H9 (cell line): ENCODE measurements around the gene DOC2B. TPM values are rescaled to one million over a fixed set of nuclear protein-coding genes. Genes with fewer than 3 reads are reported as not detected.
"Not testable (repeated sequence)": the region's sequence is repeated elsewhere in the genome, so short reads cannot be mapped to it uniquely, and the experiment has no call there.

Experiments
- DNase-seq: peaks from one replicate; pipeline ENCODE4 v3.0.0-alpha.2; 2017
- H2AFZ ChIP-seq: one replicate; pipeline ENCODE4 v1.6.1; 2013; ENCODE audit warnings: mild to moderate bottlenecking, low read length, control low read depth, moderate library complexity
- H2AK5ac ChIP-seq: 2 replicates; pipeline ENCODE4 v1.6.1; 2013; ENCODE audit warnings: low read length, control low read depth, mixed read lengths; ENCODE audit not compliant: insufficient read length
- H2BK120ac ChIP-seq: one replicate; pipeline ENCODE4 v1.6.1; 2013; ENCODE audit warnings: low read depth, mild to moderate bottlenecking, low read length, control low read depth, inconsistent platforms; ENCODE audit not compliant: poor library complexity, severe bottlenecking
- H2BK12ac ChIP-seq: 2 replicates; pipeline ENCODE4 v1.6.1; 2013; ENCODE audit warnings: low read length, control low read depth, mixed read lengths, low read depth; ENCODE audit not compliant: insufficient read length
- H2BK15ac ChIP-seq: 2 replicates; pipeline ENCODE4 v1.6.1; 2013; ENCODE audit warnings: low read depth, low read length, control low read depth
- H2BK20ac ChIP-seq: one replicate; pipeline ENCODE4 v1.6.1; 2013; ENCODE audit warnings: low read depth, mild to moderate bottlenecking, low read length, control low read depth, inconsistent platforms; ENCODE audit not compliant: poor library complexity, severe bottlenecking
- H2BK5ac ChIP-seq: 2 replicates; pipeline ENCODE4 v1.6.1; 2013; ENCODE audit warnings: low read length, control low read depth, mixed read lengths; ENCODE audit not compliant: insufficient read length
- H3K14ac ChIP-seq: 2 replicates; pipeline ENCODE4 v1.6.1; 2013; ENCODE audit warnings: low read length, control low read depth; ENCODE audit not compliant: insufficient read depth
- H3K18ac ChIP-seq: 2 replicates; pipeline ENCODE4 v1.6.1; 2013; ENCODE audit warnings: low read depth, mild to moderate bottlenecking, mixed read lengths, low read length, control low read depth; ENCODE audit not compliant: insufficient read length
- H3K23ac ChIP-seq: 2 replicates; pipeline ENCODE4 v1.6.1; 2013; ENCODE audit warnings: low read length, control low read depth, mixed read lengths, low read depth; ENCODE audit not compliant: insufficient read length
- H3K23me2 ChIP-seq: 2 replicates; pipeline ENCODE4 v1.6.1; 2013; ENCODE audit warnings: low read depth, mild to moderate bottlenecking, mixed read lengths, low read length, control low read depth; ENCODE audit not compliant: insufficient read length, poor library complexity, severe bottlenecking
- H3K27ac ChIP-seq: 2 replicates; pipeline ENCODE4 v1.5.1; 2013; ENCODE audit warnings: low read length, control low read depth, mixed read lengths, low read depth; ENCODE audit not compliant: insufficient read length
- H3K27me3 ChIP-seq: 2 replicates; pipeline ENCODE4 v1.6.1; 2013; ENCODE audit warnings: low read length, control low read depth, inconsistent platforms; ENCODE audit not compliant: insufficient read depth
- H3K4ac ChIP-seq: 2 replicates; pipeline ENCODE4 v1.6.1; 2013; ENCODE audit warnings: low read depth, mild to moderate bottlenecking, control low read depth, inconsistent platforms, low read length, moderate library complexity
- H3K4me1 ChIP-seq: 2 replicates; pipeline ENCODE4 v1.6.1; 2013; ENCODE audit warnings: low read length, control low read depth, inconsistent platforms; ENCODE audit not compliant: insufficient read depth
- H3K4me2 ChIP-seq: 2 replicates; pipeline ENCODE4 v1.6.1; 2013; ENCODE audit warnings: low read length, control low read depth, mixed read lengths; ENCODE audit not compliant: insufficient read length, insufficient read depth
- H3K56ac ChIP-seq: 2 replicates; pipeline ENCODE4 v1.6.1; 2013; ENCODE audit warnings: low read depth, mild to moderate bottlenecking, mixed read lengths, low read length, control low read depth; ENCODE audit not compliant: insufficient read length
- H3K79me1 ChIP-seq: 2 replicates; pipeline ENCODE4 v1.6.1; 2013; ENCODE audit warnings: low read depth, mild to moderate bottlenecking, moderate library complexity, low read length, control low read depth, inconsistent platforms; ENCODE audit not compliant: insufficient read depth, poor library complexity, severe bottlenecking
- H3K79me2 ChIP-seq: 2 replicates; pipeline ENCODE4 v1.6.1; 2013; ENCODE audit warnings: low read length, control low read depth, inconsistent platforms; ENCODE audit not compliant: insufficient read depth
- H3K9ac ChIP-seq: 2 replicates; pipeline ENCODE4 v1.6.1; 2013; ENCODE audit warnings: low read length, control low read depth, mixed read lengths; ENCODE audit not compliant: insufficient read length; ENCODE audit errors: extremely low read depth
- H3K9me3 ChIP-seq: one replicate; pipeline ENCODE4 v1.6.1; 2013; ENCODE audit warnings: low read depth, low read length, inconsistent platforms; ENCODE audit not compliant: control insufficient read depth
- H3T11ph ChIP-seq: one replicate; pipeline ENCODE4 v1.6.1; 2013; ENCODE audit warnings: mild to moderate bottlenecking, low read length, control low read depth, inconsistent platforms
- H4K20me1 ChIP-seq: one replicate; pipeline ENCODE4 v1.6.1; 2013; ENCODE audit not compliant: control insufficient read depth, insufficient read length, insufficient read depth
- H4K5ac ChIP-seq: 2 replicates; pipeline ENCODE4 v1.6.1; 2013; ENCODE audit warnings: low read depth, mild to moderate bottlenecking, mixed read lengths, low read length, control low read depth; ENCODE audit not compliant: insufficient read length
- H4K8ac ChIP-seq: replicated peaks from 2 replicates; pipeline ENCODE4 v1.6.1; 2013; ENCODE audit warnings: low read length, control low read depth, mixed read lengths, low read depth; ENCODE audit not compliant: insufficient read length
- H4K91ac ChIP-seq: 2 replicates; pipeline ENCODE4 v1.6.1; 2013; ENCODE audit warnings: low read depth, mild to moderate bottlenecking, moderate library complexity, mixed read lengths, low read length, control low read depth; ENCODE audit not compliant: insufficient read length
- H3K27ac Mint-ChIP-seq, 3 experiments: 2 replicates in 2 of 3; 3 replicates in 1 of 3; pipeline ENCODE4 v1.8.0; 2020 to 2021; ENCODE audit warnings: mixed read lengths in 3 of 3, mild to moderate bottlenecking in 1 of 3, moderate library complexity in 1 of 3
- H3K27me3 Mint-ChIP-seq: 2 replicates; pipeline ENCODE4 v1.8.0; 2021; ENCODE audit warnings: low read depth, mild to moderate bottlenecking, moderate library complexity, mixed read lengths
- H3K36me3 Mint-ChIP-seq, 3 experiments: 2 replicates in 2 of 3; 3 replicates in 1 of 3; pipeline ENCODE4 v1.8.0; 2020 to 2021; ENCODE audit warnings: low read depth in 3 of 3, mixed read lengths in 3 of 3; ENCODE audit not compliant: insufficient read depth in 1 of 3
- H3K4me1 Mint-ChIP-seq, 2 experiments: 2 replicates each; pipeline ENCODE4 v1.8.0; 2020; ENCODE audit warnings: mixed read lengths in 2 of 2
- H3K4me3 Mint-ChIP-seq, 2 experiments: 2 replicates in 1 of 2; 3 replicates in 1 of 2; pipeline ENCODE4 v1.8.0; 2020 to 2021; ENCODE audit warnings: mild to moderate bottlenecking in 2 of 2, mixed read lengths in 2 of 2, moderate library complexity in 1 of 2
- H3K9me3 Mint-ChIP-seq, 2 experiments: 2 replicates in 1 of 2; 3 replicates in 1 of 2; pipeline ENCODE4 v1.8.0; 2020; ENCODE audit warnings: mild to moderate bottlenecking in 2 of 2, mixed read lengths in 2 of 2, moderate library complexity in 1 of 2
- WGBS: extraction: QIAGEN DNeasy Blood & Tissue Kit; methylation state at CpG from one replicate; pipeline ENCODE4 v1.1.7; 2013; ENCODE audit warnings: missing lambda C conversion rate, low lambda C conversion rate, mixed read lengths; ENCODE audit not compliant: insufficient read length; ENCODE audit errors: extremely low coverage; 5-methylcytosine and 5-hydroxymethylcytosine counted together
- total RNA-seq: library from RNA; stranded (reverse); gene quantifications from 2 replicates; pipeline ENCODE4 v1.2.1, GENCODE V29; 2021
- TF ChIP-seq, protein P1 (sequence below): fragments of 200-600 bp; sonication (generic); conservative IDR thresholded peaks from 3 replicates; pipeline ENCODE4 v1.8.0; 2021; ENCODE audit warnings: antibody characterized with exemption, mild to moderate bottlenecking

The DOC2B gene
- total RNA-seq, 1 experiment from 2014 or later = 2.1 TPM

DNA sequence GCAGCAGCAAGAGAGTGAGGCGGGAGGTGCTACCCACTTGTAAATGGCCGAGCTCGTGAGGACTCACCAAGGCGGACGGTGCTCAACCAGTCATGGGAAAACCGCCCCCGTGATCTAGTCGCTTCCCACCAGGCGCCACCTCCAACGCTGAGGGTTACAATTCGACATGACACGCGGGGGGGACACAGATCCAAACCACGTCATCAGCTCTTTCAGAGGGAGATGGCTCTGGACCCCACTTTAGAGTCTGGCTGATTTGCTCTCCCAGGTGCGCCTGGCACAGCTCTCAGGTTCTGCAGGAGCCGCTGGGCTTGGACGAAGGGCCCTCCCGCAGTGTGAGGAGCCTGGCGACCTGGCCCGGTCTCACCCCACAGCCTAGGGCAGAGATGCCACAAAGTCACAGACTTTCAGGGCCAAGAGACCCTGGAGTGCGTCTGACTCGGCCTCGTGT lies 21.1 kb upstream of the DOC2B start:
- Histone ChIP-seq H3K27me3 (no peaks in the 10 kb centered on the region), H2BK20ac (no peak overlapping the region), H2BK5ac (no peak overlapping the region), H3K9me3 (no peaks in the 10 kb centered on the region), H3T11ph (no peak overlapping the region), H2BK12ac (no peak overlapping the region), H3K27ac (no peak overlapping the region), H3K4ac (no peak overlapping the region), H4K91ac (no peak overlapping the region), H4K8ac (no peak overlapping the region), H3K23me2 (no peaks in the 10 kb centered on the region), H3K18ac (no peak overlapping the region), H2BK120ac (no peak overlapping the region), H3K79me2 (no peaks in the 10 kb centered on the region), H3K14ac (no peak overlapping the region; the same call in 1 of the 2 replicates), H3K4me1 (no peaks in the 10 kb centered on the region), H4K20me1 (no peaks in the 10 kb centered on the region), H3K56ac (no peak overlapping the region), H4K5ac (no peak overlapping the region), H3K79me1 (no peaks in the 10 kb centered on the region), H3K4me2 (no peak overlapping the region), H3K23ac (no peak overlapping the region), H2BK15ac (no peak overlapping the region), H2AFZ (no peak overlapping the region), H3K9ac (no peak overlapping the region), H2AK5ac (no peak overlapping the region)
- Mint-ChIP-seq H3K9me3 (peaks cover 10 to 20% of the 10 kb centered on the region in 2 experiments; a peak in 4 of 5 replicates), H3K4me3 (no peak overlapping the region), H3K4me1 (peaks cover 17 to 38% of the 10 kb centered on the region in 2 experiments), H3K36me3 (peaks cover 0 to 12% (median 8%) of the 10 kb centered on the region in 3 experiments), H3K27ac (peak overlapping the region in 1 of 3 experiments; percentile 70; a peak in 1 of 7 replicates), H3K27me3 (peaks cover 17% of the 10 kb centered on the region)
- no peak for DNase-seq
- no CpG with 5 or more reads among the region's 23 CpGs for WGBS
- TF ChIP-seq, protein P1, sequence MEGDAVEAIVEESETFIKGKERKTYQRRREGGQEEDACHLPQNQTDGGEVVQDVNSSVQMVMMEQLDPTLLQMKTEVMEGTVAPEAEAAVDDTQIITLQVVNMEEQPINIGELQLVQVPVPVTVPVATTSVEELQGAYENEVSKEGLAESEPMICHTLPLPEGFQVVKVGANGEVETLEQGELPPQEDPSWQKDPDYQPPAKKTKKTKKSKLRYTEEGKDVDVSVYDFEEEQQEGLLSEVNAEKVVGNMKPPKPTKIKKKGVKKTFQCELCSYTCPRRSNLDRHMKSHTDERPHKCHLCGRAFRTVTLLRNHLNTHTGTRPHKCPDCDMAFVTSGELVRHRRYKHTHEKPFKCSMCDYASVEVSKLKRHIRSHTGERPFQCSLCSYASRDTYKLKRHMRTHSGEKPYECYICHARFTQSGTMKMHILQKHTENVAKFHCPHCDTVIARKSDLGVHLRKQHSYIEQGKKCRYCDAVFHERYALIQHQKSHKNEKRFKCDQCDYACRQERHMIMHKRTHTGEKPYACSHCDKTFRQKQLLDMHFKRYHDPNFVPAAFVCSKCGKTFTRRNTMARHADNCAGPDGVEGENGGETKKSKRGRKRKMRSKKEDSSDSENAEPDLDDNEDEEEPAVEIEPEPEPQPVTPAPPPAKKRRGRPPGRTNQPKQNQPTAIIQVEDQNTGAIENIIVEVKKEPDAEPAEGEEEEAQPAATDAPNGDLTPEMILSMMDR = no peak

DNA sequence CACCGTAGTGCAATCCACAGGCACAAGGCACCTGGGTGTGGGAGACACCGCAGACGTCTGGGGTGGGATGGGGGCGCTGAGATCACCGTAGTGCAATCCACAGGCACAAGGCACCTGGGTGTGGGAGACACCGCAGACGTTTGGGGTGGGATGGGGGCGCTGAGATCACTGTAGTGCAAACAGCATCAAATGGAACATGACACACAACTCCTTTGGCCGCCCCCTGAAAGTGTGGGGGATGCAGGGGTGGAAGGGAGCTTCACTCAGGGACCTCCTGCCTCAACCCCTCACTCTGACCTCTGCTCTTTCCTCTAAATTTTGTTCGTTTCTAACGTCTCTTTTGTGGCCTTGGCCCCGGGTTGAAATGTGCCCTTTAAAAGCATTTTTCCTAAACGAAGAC lies 20.3 kb upstream of the DOC2B start:
- not testable (repeated sequence) for H3K27me3 ChIP-seq, DNase-seq, H2BK15ac ChIP-seq, H4K20me1 ChIP-seq, H3K79me2 ChIP-seq, H2BK12ac ChIP-seq, H3K9me3 ChIP-seq, H3K23me2 ChIP-seq, H3K4me1 ChIP-seq, H3K4ac ChIP-seq, H2BK20ac ChIP-seq, H2BK120ac ChIP-seq, H3K23ac ChIP-seq, H3K27ac Mint-ChIP-seq, H4K8ac ChIP-seq, H3K79me1 ChIP-seq, H3K14ac ChIP-seq, H3K4me2 ChIP-seq, H2AFZ ChIP-seq, H3K9ac ChIP-seq, H4K5ac ChIP-seq, H3K56ac ChIP-seq, H3K27ac ChIP-seq, H2BK5ac ChIP-seq, H3K36me3 Mint-ChIP-seq, H4K91ac ChIP-seq, H3T11ph ChIP-seq, H2AK5ac ChIP-seq, H3K18ac ChIP-seq, H3K4me3 Mint-ChIP-seq
- Mint-ChIP-seq H3K4me1 (peaks cover 17 to 38% of the 10 kb centered on the region in 2 experiments), H3K9me3 (peaks cover 9 to 17% of the 10 kb centered on the region in 2 experiments; a peak in 4 of 5 replicates), H3K27me3 (peaks cover 15% of the 10 kb centered on the region)
- WGBS = no CpG with 5 or more reads among the region's 13 CpGs
